Measurements from ENCODE around the gene KHK.

GRCh38 chr2:27039871-27040270 is 46.7 kb upstream of the KHK start:
- TF ChIP-seq CTCF (IDR thresholded peaks at IDR 0.05) (no peak), POLR2A (IDR thresholded peaks at IDR 0.05) (no peak)
